ENCODE measurements around the gene RPS6KA2.

- no peak for TF ChIP-seq CTCF (IDR thresholded peaks at IDR 0.05)
- no peak for TF ChIP-seq POLR2AphosphoS5 (IDR thresholded peaks at IDR 0.05; ENCODE audit: low read depth, low read length)
- TF ChIP-seq TCF7L2 (IDR thresholded peaks at IDR 0.05; ENCODE audit: low read depth, low read length): no peak
These were observed 48.7 kb upstream of the RPS6KA2 start for GRCh38 chr6:166675736-166676135.

All from Panc1 (cell line).